ENCODE measurements around the gene ZSCAN32. TPM values are rescaled to one million over a fixed set of nuclear protein-coding genes. Genes with fewer than 3 reads are reported as not detected.

Gene ZSCAN32
- total and polyA plus RNA-seq, 2 of the 8 experiments (the other 6 are each of a cell fraction or from before 2014, with no cell fraction given): 13.4 to 22.0 TPM

- Histone ChIP-seq H2BK120ac (replicated peaks; ENCODE audit: low read depth, low read length) (no peak overlapping the region), H2BK12ac (ENCODE audit: low read depth, low read length) (no peak overlapping the region), H4K91ac (replicated peaks; ENCODE audit: insufficient read length, low read length) (no peak overlapping the region), H3K56ac (replicated peaks; ENCODE audit: insufficient read length, low read depth, low read length) (no peak overlapping the region), H3K9me3 (ENCODE audit: insufficient read depth in 2 of 2, low read depth in 1 of 2, low read length in 1 of 2) (peaks cover 13 to 22% of the 10 kb centered on the region in 2 experiments), H3K79me2 (ENCODE audit: control insufficient read depth in 1 of 2, insufficient read depth in 2 of 2, low read length in 2 of 2) (no peaks in the 10 kb centered on the region), H2AFZ (ENCODE audit: low read length) (no peak overlapping the region), H4K20me1 (replicated peaks in 1 of 2; ENCODE audit: control insufficient read depth in 1 of 2, insufficient read depth in 2 of 2, low read length in 2 of 2) (no peaks in the 10 kb centered on the region), H2BK15ac (ENCODE audit: low read length) (no peak overlapping the region), H3K18ac (ENCODE audit: extremely low read depth, low read length) (no peak overlapping the region), H3K4ac (replicated peaks; ENCODE audit: insufficient read length, low read depth, low read length) (no peak overlapping the region), H3K9ac (replicated peaks in 1 of 4; ENCODE audit: extremely low read depth in 1 of 4, low read depth in 3 of 4, low read length in 3 of 4) (no peak overlapping the region), H3K4me3 (ENCODE audit: extremely low read depth in 1 of 4, insufficient read depth in 2 of 4, low read depth in 3 of 4, low read length in 4 of 4) (no peak overlapping the region), H3K36me3 (ENCODE audit: control insufficient read depth in 2 of 4, insufficient read depth in 4 of 4, low read length in 3 of 4) (no peaks in the 10 kb centered on the region), H3K27ac (ENCODE audit: low read depth, low read length) (no peak overlapping the region), H4K5ac (ENCODE audit: insufficient read length, low read depth, low read length) (no peak overlapping the region), H2BK20ac (ENCODE audit: low read length) (no peak overlapping the region), H3K4me1 (replicated peaks in 1 of 4; ENCODE audit: control insufficient read depth in 3 of 4, insufficient read depth in 4 of 4, low read length in 3 of 4) (no peaks in the 10 kb centered on the region), H2BK5ac (ENCODE audit: low read depth, low read length) (no peak overlapping the region), H3K4me2 (ENCODE audit: insufficient read depth in 1 of 2, low read depth in 2 of 2, low read length in 2 of 2) (no peak overlapping the region), H2AK5ac (ENCODE audit: low read depth, low read length) (no peak overlapping the region), H3K79me1 (ENCODE audit: low read depth, low read length) (no peaks in the 10 kb centered on the region), H4K8ac (ENCODE audit: extremely low read depth, insufficient read depth, low read length) (no peak overlapping the region), H3K14ac (ENCODE audit: insufficient read length) (no peak overlapping the region), H3K23me2 (ENCODE audit: low read depth, low read length) (no peaks in the 10 kb centered on the region), H3K27me3 (replicated peaks in 1 of 4; ENCODE audit: control insufficient read depth in 3 of 4, extremely low read depth in 1 of 4, insufficient read depth in 3 of 4, low read length in 3 of 4) (no peaks in the 10 kb centered on the region), H3K23ac (ENCODE audit: insufficient read length) (no peak overlapping the region)
- POLR2A ChIA-PET (ENCODE audit: partially characterized antibody): no interaction called here
- FAIRE-seq: no peak
- CTCF ChIA-PET (ENCODE audit: partially characterized antibody): no interaction called here
- DNase-seq (ENCODE audit: low read depth in 1 of 2, low spot score in 2 of 2): no peak
- no peak for TF ChIP-seq RXRA (IDR thresholded peaks at IDR 0.05; ENCODE audit: insufficient read depth, low read depth, low read length)
- no peak for TF ChIP-seq SRF (IDR thresholded peaks at IDR 0.05; ENCODE audit: low read depth, low read length)
- no peak for TF ChIP-seq SP1 (IDR thresholded peaks at IDR 0.05; ENCODE audit: low read depth, low read length)
- no peak for TF ChIP-seq PHF8 (conservative IDR thresholded peaks at IDR 0.05; ENCODE audit: low read depth, low read length)
- no peak for TF ChIP-seq CTCF (IDR thresholded peaks at IDR 0.05; ENCODE audit: control extremely low read depth in 1 of 3, insufficient read depth in 1 of 3, low read depth in 1 of 3, low read length in 3 of 3)
- no peak for TF ChIP-seq ATF2 (IDR thresholded peaks at IDR 0.05; ENCODE audit: low read length)
- no peak for TF ChIP-seq GABPA (IDR thresholded peaks at IDR 0.05; ENCODE audit: borderline replicate concordance, insufficient read depth, low read length)
Observed at GRCh38 chr16:3362931-3363330, 37.9 kb downstream of the ZSCAN32 start.

All from H1 (cell line).